Natural killer cell (primary cell): ENCODE results near the gene TTLL1. TPM values are rescaled to one million over a fixed set of nuclear protein-coding genes. Genes with fewer than 3 reads are reported as not detected.

Source experiments
- ATAC-seq, 3 donors: fragments of 150-1000 bp in 2 of 3; fragments of 200-7000 bp in 1 of 3; cut with Tn5 transposase; 1 replicate in 1 of 3; 2 replicates in 2 of 3; pipeline ENCODE4 v1.10.0; 2021; ENCODE audit warnings: mild to moderate bottlenecking in 2 of 3, moderate library complexity in 2 of 3
- DNase-seq, 2 donors: peaks; one replicate each; pipeline versions ENCODE4 v3.0.0 to v3.0.0-alpha.2; 2013 to 2021; ENCODE audit warnings: mixed read lengths in 1 of 2
- H3K27ac ChIP-seq: one replicate; pipeline ENCODE4 v1.5.1; 2013; ENCODE audit warnings: mild to moderate bottlenecking, low read length
- H3K27me3 ChIP-seq: one replicate; pipeline ENCODE4 v1.6.1; 2013; ENCODE audit warnings: low read length; ENCODE audit not compliant: control insufficient read depth, insufficient read depth
- H3K36me3 ChIP-seq: one replicate; pipeline ENCODE4 v1.6.1; 2013; ENCODE audit warnings: low read length; ENCODE audit not compliant: control insufficient read depth, insufficient read depth
- H3K4me1 ChIP-seq: one replicate; pipeline ENCODE4 v1.6.1; 2013; ENCODE audit warnings: low read length; ENCODE audit not compliant: control insufficient read depth, insufficient read depth
- H3K4me3 ChIP-seq: one replicate; pipeline ENCODE4 v1.5.1; 2013; ENCODE audit warnings: low read length
- H3K9me3 ChIP-seq: one replicate; pipeline ENCODE4 v1.6.1; 2013; ENCODE audit warnings: low read length; ENCODE audit not compliant: control insufficient read depth, insufficient read depth
- H3K27ac Mint-ChIP-seq, 2 donors: one replicate each; pipeline ENCODE4 v1.8.0; 2022; ENCODE audit warnings: mild to moderate bottlenecking in 2 of 2, mixed read lengths in 2 of 2, moderate library complexity in 1 of 2
- H3K27me3 Mint-ChIP-seq, 2 donors: one replicate each; pipeline ENCODE4 v1.8.0; 2022; ENCODE audit warnings: low read depth in 2 of 2, mixed read lengths in 2 of 2
- H3K36me3 Mint-ChIP-seq: one replicate; pipeline ENCODE4 v1.8.0; 2022; ENCODE audit warnings: mixed read lengths
- H3K4me1 Mint-ChIP-seq, 2 donors: one replicate each; pipeline ENCODE4 v1.8.0; 2022; ENCODE audit warnings: mixed read lengths in 2 of 2
- H3K4me3 Mint-ChIP-seq: one replicate; pipeline ENCODE4 v1.8.0; 2022; ENCODE audit warnings: mild to moderate bottlenecking, moderate library complexity, mixed read lengths
- H3K9me3 Mint-ChIP-seq, 2 donors: one replicate each; pipeline ENCODE4 v1.8.0; 2022; ENCODE audit warnings: mixed read lengths in 2 of 2
- CTCF ChIP-seq: fragments of 200-600 bp; IDR thresholded peaks from one replicate; pipeline ENCODE4 v1.8.0; 2022; ENCODE audit warnings: antibody characterized with exemption
- WGBS: methylation state at CpG from one replicate; pipeline ENCODE4 v1.1.7; 2013; ENCODE audit warnings: missing lambda C conversion rate; ENCODE audit not compliant: insufficient coverage; 5-methylcytosine and 5-hydroxymethylcytosine counted together
- intact Hi-C: fragments of 100-400 bp; cut with micrococcal nuclease; formaldehyde crosslinking; loops from one replicate; pipeline ENCODE4 v1.14.2; 2022
- total RNA-seq, 4 donors: library from RNA; stranded (reverse); fragments of 120-200 nt in 1 of 4; gene quantifications; one replicate each; pipeline versions ENCODE4 v1.2.3 to v1.2.4, GENCODE V29; 2013 to 2022

The TTLL1 gene
- total RNA-seq, 3 donors from 2014 or later (not counting 1 experiment from before 2014, with no cell fraction given): 4.4 to 6.5 (median 6.0) TPM

- intact Hi-C loops: no loop called here
- no peaks in the 10 kb centered on the region for H3K27me3 ChIP-seq
- H3K27ac ChIP-seq: no peak overlapping the region
- no peaks in the 10 kb centered on the region for H3K9me3 ChIP-seq
- TF ChIP-seq CTCF: no peak
- no peaks in the 10 kb centered on the region for H3K9me3 Mint-ChIP-seq
- peaks cover 3% of the 10 kb centered on the region for H3K36me3 ChIP-seq
- no peaks in the 10 kb centered on the region for H3K36me3 Mint-ChIP-seq
- H3K4me3 Mint-ChIP-seq: no peak overlapping the region
- no peak overlapping the region for H3K4me3 ChIP-seq
- peaks cover 0 to 5% of the 10 kb centered on the region in 2 donors for H3K4me1 Mint-ChIP-seq
- no peak overlapping the region for H3K27ac Mint-ChIP-seq
- H3K27me3 Mint-ChIP-seq: no peaks in the 10 kb centered on the region
- H3K4me1 ChIP-seq: no peaks in the 10 kb centered on the region
- WGBS: 99% methylated on average over 5 of the region's 7 CpGs
- ATAC-seq: no peak
- no peak for DNase-seq
These were observed 41.6 kb downstream of the TTLL1 start for GRCh38 chr22:43047605-43048004.

GRCh38 chr22:43044290-43044712, 44.9 kb downstream of the TTLL1 start:
- DNase-seq (no peak), ATAC-seq (no peak)
- Mint-ChIP-seq H3K4me3 (no peak overlapping the region), H3K36me3 (no peaks in the 10 kb centered on the region), H3K27me3 (no peaks in the 10 kb centered on the region), H3K9me3 (no peaks in the 10 kb centered on the region), H3K27ac (no peak overlapping the region), H3K4me1 (peaks cover 0 to 5% of the 10 kb centered on the region in 2 donors)
- no peaks in the 10 kb centered on the region for H3K27me3 ChIP-seq
- TF ChIP-seq CTCF: no peak
- no peak overlapping the region for H3K4me3 ChIP-seq
- H3K27ac ChIP-seq: no peak overlapping the region
- 88% methylated on average over 8 of the region's 10 CpGs for WGBS
- H3K4me1 ChIP-seq: no peaks in the 10 kb centered on the region
- no peaks in the 10 kb centered on the region for H3K9me3 ChIP-seq
- intact Hi-C loops: no loop called here
- peaks cover 3% of the 10 kb centered on the region for H3K36me3 ChIP-seq

- Mint-ChIP-seq H3K27ac (no peak overlapping the region), H3K27me3 (no peaks in the 10 kb centered on the region), H3K9me3 (no peaks in the 10 kb centered on the region), H3K4me1 (peaks cover 0 to 5% of the 10 kb centered on the region in 2 donors), H3K36me3 (no peaks in the 10 kb centered on the region), H3K4me3 (no peak overlapping the region)
- no peaks in the 10 kb centered on the region for H3K4me1 ChIP-seq
- TF ChIP-seq CTCF: no peak
- intact Hi-C loops: no loop called here
- H3K36me3 ChIP-seq: peaks cover 3% of the 10 kb centered on the region
- H3K9me3 ChIP-seq: no peaks in the 10 kb centered on the region
- H3K27me3 ChIP-seq: no peaks in the 10 kb centered on the region
- DNase-seq (no peak), ATAC-seq (no peak)
- no peak overlapping the region for H3K27ac ChIP-seq
- no peak overlapping the region for H3K4me3 ChIP-seq
- WGBS: 96% methylated on average over 20 of the region's 20 CpGs
These were observed 47.0 kb downstream of the TTLL1 start for GRCh38 chr22:43042101-43042780.

GRCh38 chr22:43039800-43040199, 49.4 kb downstream of the TTLL1 start:
- TF ChIP-seq CTCF: no peak
- WGBS: 91% methylated on average over 13 of the region's 13 CpGs
- Mint-ChIP-seq H3K27ac (no peak overlapping the region), H3K9me3 (no peaks in the 10 kb centered on the region), H3K36me3 (no peaks in the 10 kb centered on the region), H3K4me1 (peaks cover 0 to 5% of the 10 kb centered on the region in 2 donors), H3K4me3 (no peak overlapping the region), H3K27me3 (no peaks in the 10 kb centered on the region)
- H3K27me3 ChIP-seq: no peaks in the 10 kb centered on the region
- no peaks in the 10 kb centered on the region for H3K4me1 ChIP-seq
- H3K4me3 ChIP-seq: no peak overlapping the region
- H3K36me3 ChIP-seq: no peaks in the 10 kb centered on the region
- ATAC-seq: no peak
- no peak overlapping the region for H3K27ac ChIP-seq
- no peak for DNase-seq
- no peaks in the 10 kb centered on the region for H3K9me3 ChIP-seq
- intact Hi-C loops: no loop called here
